ENCODE measurements around the gene GFER. TPM values are rescaled to one million over a fixed set of nuclear protein-coding genes. Genes with fewer than 3 reads are reported as not detected.

Gene GFER
- total and polyA plus RNA-seq, 9 of the 15 experiments (the other 6 are each of a cell fraction or from before 2014, with no cell fraction given): 4.3 to 53.7 (median 19.8) TPM

DNA sequence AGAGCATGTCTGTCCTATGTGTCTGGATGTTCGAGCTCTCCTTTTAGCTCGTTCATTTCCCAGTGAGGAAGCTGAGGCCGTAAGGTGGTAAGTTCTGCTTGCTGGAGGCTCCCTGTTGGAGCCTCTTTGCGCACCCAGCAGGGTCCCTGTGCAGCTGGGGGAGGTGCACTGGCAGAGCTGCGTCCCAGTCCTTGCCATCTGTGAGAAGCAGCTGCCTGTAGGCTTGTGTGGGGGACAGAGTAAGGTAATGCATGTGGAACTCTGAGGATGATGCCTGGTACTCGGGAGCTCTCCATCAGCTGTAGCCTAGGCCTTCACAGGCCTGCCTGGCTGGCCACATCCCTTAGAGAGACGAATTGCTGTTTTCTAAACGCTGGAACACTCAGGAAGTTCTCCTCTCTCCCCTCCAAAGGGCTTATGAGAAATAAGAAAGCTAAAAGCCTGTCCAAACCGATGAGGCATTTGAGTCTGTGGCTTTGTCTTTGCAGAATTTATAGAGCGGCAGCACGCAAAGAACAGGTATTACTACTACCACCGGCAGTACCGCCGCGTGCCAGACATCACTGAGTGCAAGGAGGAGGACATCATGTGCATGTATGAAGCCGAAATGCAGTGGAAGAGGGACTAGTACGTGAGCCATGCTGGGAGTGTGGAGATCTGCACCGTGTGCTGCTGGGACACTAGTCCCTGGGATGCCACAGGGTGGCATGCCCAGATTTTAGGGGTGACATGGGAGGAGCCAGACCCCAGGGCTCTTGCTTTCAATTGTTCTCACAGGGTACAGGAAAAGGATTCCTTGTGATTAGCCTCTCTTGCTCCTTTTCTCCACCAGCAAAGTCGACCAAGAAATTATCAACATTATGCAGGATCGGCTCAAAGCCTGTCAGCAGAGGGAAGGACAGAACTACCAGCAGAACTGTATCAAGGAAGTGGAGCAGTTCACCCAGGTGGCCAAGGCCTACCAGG lies 23.0 kb upstream of the GFER start (continued):
- TF ChIP-seq, protein P1, sequence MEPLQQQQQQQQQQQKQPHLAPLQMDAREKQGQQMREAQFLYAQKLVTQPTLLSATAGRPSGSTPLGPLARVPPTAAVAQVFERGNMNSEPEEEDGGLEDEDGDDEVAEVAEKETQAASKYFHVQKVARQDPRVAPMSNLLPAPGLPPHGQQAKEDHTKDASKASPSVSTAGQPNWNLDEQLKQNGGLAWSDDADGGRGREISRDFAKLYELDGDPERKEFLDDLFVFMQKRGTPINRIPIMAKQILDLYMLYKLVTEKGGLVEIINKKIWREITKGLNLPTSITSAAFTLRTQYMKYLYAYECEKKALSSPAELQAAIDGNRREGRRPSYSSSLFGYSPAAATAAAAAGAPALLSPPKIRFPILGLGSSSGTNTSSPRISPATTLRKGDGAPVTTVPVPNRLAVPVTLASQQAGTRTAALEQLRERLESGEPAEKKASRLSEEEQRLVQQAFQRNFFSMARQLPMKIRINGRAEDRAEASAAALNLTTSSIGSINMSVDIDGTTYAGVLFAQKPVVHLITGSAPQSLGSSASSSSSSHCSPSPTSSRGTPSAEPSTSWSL (CRISPR knock-in tag; IDR thresholded peaks at IDR 0.05; ENCODE audit: borderline replicate concordance): no peak
- no peak for TF ChIP-seq SPI1 (IDR thresholded peaks at IDR 0.05; ENCODE audit: borderline replicate concordance, low read depth, low read length)
- no peak for TF ChIP-seq SRSF9 (IDR thresholded peaks at IDR 0.05; ENCODE audit: borderline replicate concordance, low read depth, low read length)
- peak; percentile 53; the same call in 1 of the 2 replicates for TF ChIP-seq NCOR1 (IDR thresholded peaks at IDR 0.05)
- TF ChIP-seq EP400 (IDR thresholded peaks at IDR 0.05): no peak
- no peak for TF ChIP-seq KDM2B (CRISPR knock-in tag; IDR thresholded peaks at IDR 0.05)
- TF ChIP-seq SMARCA5 (IDR thresholded peaks at IDR 0.05): no peak
- TF ChIP-seq ZNF717 (CRISPR knock-in tag; IDR thresholded peaks at IDR 0.05): peak; percentile 85; the same call in 1 of the 2 replicates
- TF ChIP-seq ZNF324 (CRISPR knock-in tag; IDR thresholded peaks at IDR 0.05): no peak
- TF ChIP-seq ZNF24 (IDR thresholded peaks at IDR 0.05): no peak
- TF ChIP-seq, protein P2, sequence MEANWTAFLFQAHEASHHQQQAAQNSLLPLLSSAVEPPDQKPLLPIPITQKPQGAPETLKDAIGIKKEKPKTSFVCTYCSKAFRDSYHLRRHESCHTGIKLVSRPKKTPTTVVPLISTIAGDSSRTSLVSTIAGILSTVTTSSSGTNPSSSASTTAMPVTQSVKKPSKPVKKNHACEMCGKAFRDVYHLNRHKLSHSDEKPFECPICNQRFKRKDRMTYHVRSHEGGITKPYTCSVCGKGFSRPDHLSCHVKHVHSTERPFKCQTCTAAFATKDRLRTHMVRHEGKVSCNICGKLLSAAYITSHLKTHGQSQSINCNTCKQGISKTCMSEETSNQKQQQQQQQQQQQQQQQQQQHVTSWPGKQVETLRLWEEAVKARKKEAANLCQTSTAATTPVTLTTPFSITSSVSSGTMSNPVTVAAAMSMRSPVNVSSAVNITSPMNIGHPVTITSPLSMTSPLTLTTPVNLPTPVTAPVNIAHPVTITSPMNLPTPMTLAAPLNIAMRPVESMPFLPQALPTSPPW (CRISPR knock-in tag; IDR thresholded peaks at IDR 0.05): no peak
- TF ChIP-seq NFE2 (IDR thresholded peaks at IDR 0.05; ENCODE audit: low read depth): no peak
- TF ChIP-seq ZNF224 (CRISPR knock-in tag; IDR thresholded peaks at IDR 0.05): no peak
- TF ChIP-seq, protein P3, sequence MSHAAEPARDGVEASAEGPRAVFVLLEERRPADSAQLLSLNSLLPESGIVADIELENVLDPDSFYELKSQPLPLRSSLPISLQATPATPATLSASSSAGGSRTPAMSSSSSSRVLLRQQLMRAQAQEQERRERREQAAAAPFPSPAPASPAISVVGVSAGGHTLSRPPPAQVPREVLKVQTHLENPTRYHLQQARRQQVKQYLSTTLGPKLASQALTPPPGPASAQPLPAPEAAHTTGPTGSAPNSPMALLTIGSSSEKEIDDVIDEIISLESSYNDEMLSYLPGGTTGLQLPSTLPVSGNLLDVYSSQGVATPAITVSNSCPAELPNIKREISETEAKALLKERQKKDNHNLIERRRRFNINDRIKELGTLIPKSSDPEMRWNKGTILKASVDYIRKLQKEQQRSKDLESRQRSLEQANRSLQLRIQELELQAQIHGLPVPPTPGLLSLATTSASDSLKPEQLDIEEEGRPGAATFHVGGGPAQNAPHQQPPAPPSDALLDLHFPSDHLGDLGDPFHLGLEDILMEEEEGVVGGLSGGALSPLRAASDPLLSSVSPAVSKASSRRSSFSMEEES (CRISPR knock-in tag; IDR thresholded peaks at IDR 0.05): no peak
- no peak for TF ChIP-seq ZNF217 (CRISPR knock-in tag; IDR thresholded peaks at IDR 0.05)
- TF ChIP-seq ZNF518B (CRISPR knock-in tag; IDR thresholded peaks at IDR 0.05): no peak
- peak; percentile 89; the same call in 1 of the 2 replicates for TF ChIP-seq ZNF77 (CRISPR knock-in tag; IDR thresholded peaks at IDR 0.05)
- TF ChIP-seq, protein P4, sequence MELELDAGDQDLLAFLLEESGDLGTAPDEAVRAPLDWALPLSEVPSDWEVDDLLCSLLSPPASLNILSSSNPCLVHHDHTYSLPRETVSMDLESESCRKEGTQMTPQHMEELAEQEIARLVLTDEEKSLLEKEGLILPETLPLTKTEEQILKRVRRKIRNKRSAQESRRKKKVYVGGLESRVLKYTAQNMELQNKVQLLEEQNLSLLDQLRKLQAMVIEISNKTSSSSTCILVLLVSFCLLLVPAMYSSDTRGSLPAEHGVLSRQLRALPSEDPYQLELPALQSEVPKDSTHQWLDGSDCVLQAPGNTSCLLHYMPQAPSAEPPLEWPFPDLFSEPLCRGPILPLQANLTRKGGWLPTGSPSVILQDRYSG (tag; conservative IDR thresholded peaks at IDR 0.05; ENCODE audit: low read depth): no peak
